HL-60 (cell line): ENCODE measurements around the gene CSNK2B.
"Not testable (repeated sequence)": the region's sequence is repeated elsewhere in the genome, so short reads cannot be mapped to it uniquely, and the experiment has no call there.

Experiments
- DNase-seq, 2 experiments: peaks; one replicate each; pipeline ENCODE4 v3.0.0-alpha.2; 2010 to 2020; ENCODE audit warnings: low read depth in 1 of 2, low spot score in 1 of 2
- H3K27ac ChIP-seq: fragments of 250-450 bp; sonication (Bioruptor Pico); replicated peaks from 2 replicates; pipeline ENCODE4 v1.5.1; 2020; ENCODE audit warnings: mild to moderate bottlenecking, moderate library complexity
- H3K27me3 ChIP-seq: fragments of 250-450 bp; sonication (Bioruptor Pico); 2 replicates; pipeline ENCODE4 v1.5.1; 2021; ENCODE audit warnings: mild to moderate bottlenecking, moderate library complexity; ENCODE audit not compliant: insufficient read depth, poor library complexity, severe bottlenecking
- H3K4me3 ChIP-seq: replicated peaks from 2 replicates; pipeline ENCODE4 v1.5.1; 2011; ENCODE audit warnings: mild to moderate bottlenecking, control low read depth, low read length; ENCODE audit not compliant: insufficient read depth
- GABPA ChIP-seq: IDR thresholded peaks from 2 replicates; pipeline ENCODE4 v1.6.1; 2012; ENCODE audit warnings: low read depth
- POLR2AphosphoS5 ChIP-seq: IDR thresholded peaks from 2 replicates; pipeline ENCODE4 v1.6.1; 2012; ENCODE audit warnings: low read depth
- SPI1 ChIP-seq: IDR thresholded peaks from 2 replicates; pipeline ENCODE4 v1.6.1; 2012; ENCODE audit warnings: low read depth, mild to moderate bottlenecking, borderline replicate concordance
- TF ChIP-seq, protein P1 (sequence below): IDR thresholded peaks from one replicate; pipeline ENCODE4 v1.5.1; 2011; ENCODE audit warnings: low read length, control low read depth, inconsistent platforms; ENCODE audit not compliant: insufficient read depth
- TF ChIP-seq, protein P2 (sequence below): IDR thresholded peaks from 2 replicates; pipeline ENCODE4 v1.6.1; 2012; ENCODE audit warnings: low read depth; ENCODE audit not compliant: insufficient replicate concordance

CSNK2B gene

DNA sequence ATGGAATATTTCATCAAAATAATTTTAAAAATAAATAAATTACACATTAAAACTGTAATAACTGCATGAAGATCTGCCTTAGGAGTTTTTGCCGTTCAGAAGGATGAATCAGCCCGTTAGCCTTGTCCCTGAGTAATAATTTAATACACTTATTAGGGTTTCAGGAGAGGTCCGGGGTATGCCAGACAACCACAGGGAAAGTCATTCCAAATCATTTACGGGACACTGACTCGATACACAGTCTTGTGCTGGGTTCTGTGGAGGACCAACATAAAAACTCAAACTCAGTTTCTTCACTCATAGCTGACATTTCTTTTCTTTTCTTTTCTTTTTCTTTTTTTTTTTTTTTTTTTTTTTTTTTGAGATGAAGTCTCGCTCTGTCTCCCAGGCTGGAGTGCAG lies 40.1 kb downstream of the CSNK2B start:
- no peak overlapping the region for H3K4me3 ChIP-seq
- no peak overlapping the region for H3K27ac ChIP-seq
- no peak for DNase-seq
- no peak for TF ChIP-seq POLR2AphosphoS5
- TF ChIP-seq, protein P1, sequence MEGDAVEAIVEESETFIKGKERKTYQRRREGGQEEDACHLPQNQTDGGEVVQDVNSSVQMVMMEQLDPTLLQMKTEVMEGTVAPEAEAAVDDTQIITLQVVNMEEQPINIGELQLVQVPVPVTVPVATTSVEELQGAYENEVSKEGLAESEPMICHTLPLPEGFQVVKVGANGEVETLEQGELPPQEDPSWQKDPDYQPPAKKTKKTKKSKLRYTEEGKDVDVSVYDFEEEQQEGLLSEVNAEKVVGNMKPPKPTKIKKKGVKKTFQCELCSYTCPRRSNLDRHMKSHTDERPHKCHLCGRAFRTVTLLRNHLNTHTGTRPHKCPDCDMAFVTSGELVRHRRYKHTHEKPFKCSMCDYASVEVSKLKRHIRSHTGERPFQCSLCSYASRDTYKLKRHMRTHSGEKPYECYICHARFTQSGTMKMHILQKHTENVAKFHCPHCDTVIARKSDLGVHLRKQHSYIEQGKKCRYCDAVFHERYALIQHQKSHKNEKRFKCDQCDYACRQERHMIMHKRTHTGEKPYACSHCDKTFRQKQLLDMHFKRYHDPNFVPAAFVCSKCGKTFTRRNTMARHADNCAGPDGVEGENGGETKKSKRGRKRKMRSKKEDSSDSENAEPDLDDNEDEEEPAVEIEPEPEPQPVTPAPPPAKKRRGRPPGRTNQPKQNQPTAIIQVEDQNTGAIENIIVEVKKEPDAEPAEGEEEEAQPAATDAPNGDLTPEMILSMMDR, result no peak
- H3K27me3 ChIP-seq, result no peaks in the 10 kb centered on the region

DNA sequence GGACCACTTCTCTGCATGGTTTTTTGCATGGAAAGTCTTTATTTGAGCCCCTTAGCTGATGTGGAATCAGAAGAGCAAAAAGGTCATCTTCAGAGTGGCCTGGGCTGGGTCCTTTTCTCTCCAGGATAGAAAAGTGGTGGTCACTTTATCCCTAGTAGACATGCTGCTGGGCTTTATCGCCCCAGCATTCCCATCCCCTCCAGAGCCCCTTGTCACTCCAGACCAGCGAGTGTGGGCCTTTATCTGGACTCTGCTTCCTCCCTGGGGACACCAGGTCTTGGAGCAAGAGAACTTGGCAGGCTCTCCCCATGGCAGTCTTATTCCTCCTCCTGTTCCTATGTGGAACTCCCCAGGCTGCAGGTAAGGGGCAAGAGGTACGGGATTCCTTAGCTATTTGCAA lies 40.7 kb downstream of the CSNK2B start, which contains the start of gene LY6G6F:
Gene LY6G6F, plus strand, starts transcription at position 268 of the 400 bp plus-strand sequence. Its CDS starts 41 bp downstream, at position 309.
- DNase-seq, result no peak
- H3K27ac ChIP-seq, result no peak within 1 kb of the TSS
- TF ChIP-seq, protein P2, sequence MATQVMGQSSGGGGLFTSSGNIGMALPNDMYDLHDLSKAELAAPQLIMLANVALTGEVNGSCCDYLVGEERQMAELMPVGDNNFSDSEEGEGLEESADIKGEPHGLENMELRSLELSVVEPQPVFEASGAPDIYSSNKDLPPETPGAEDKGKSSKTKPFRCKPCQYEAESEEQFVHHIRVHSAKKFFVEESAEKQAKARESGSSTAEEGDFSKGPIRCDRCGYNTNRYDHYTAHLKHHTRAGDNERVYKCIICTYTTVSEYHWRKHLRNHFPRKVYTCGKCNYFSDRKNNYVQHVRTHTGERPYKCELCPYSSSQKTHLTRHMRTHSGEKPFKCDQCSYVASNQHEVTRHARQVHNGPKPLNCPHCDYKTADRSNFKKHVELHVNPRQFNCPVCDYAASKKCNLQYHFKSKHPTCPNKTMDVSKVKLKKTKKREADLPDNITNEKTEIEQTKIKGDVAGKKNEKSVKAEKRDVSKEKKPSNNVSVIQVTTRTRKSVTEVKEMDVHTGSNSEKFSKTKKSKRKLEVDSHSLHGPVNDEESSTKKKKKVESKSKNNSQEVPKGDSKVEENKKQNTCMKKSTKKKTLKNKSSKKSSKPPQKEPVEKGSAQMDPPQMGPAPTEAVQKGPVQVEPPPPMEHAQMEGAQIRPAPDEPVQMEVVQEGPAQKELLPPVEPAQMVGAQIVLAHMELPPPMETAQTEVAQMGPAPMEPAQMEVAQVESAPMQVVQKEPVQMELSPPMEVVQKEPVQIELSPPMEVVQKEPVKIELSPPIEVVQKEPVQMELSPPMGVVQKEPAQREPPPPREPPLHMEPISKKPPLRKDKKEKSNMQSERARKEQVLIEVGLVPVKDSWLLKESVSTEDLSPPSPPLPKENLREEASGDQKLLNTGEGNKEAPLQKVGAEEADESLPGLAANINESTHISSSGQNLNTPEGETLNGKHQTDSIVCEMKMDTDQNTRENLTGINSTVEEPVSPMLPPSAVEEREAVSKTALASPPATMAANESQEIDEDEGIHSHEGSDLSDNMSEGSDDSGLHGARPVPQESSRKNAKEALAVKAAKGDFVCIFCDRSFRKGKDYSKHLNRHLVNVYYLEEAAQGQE, result no peak
- TF ChIP-seq, protein P1, result no peak
- TF ChIP-seq GABPA, result no peak
- TF ChIP-seq POLR2AphosphoS5, result no peak
- no peak for TF ChIP-seq SPI1
- no peak within 1 kb of the TSS for H3K4me3 ChIP-seq
- no peaks in the 10 kb centered on the region for H3K27me3 ChIP-seq

DNA sequence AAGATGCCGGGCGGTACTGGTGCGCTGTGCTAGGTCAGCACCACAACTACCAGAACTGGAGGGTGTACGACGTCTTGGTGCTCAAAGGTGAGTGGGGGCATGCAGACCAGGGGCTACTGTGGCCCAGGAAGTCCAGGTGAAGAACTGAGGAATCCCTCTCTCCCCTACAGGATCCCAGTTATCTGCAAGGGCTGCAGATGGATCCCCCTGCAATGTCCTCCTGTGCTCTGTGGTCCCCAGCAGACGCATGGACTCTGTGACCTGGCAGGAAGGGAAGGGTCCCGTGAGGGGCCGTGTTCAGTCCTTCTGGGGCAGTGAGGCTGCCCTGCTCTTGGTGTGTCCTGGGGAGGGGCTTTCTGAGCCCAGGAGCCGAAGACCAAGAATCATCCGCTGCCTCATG lies 41.8 kb downstream of the CSNK2B start:
- DNase-seq, result no peak
- TF ChIP-seq SPI1, result no peak
- TF ChIP-seq POLR2AphosphoS5, result no peak
- TF ChIP-seq, protein P2, result no peak
- TF ChIP-seq, protein P1, result no peak
- TF ChIP-seq GABPA, result no peak
- Histone ChIP-seq H3K27ac (no peak overlapping the region), H3K27me3 (no peaks in the 10 kb centered on the region), H3K4me3 (no peak overlapping the region)

DNA sequence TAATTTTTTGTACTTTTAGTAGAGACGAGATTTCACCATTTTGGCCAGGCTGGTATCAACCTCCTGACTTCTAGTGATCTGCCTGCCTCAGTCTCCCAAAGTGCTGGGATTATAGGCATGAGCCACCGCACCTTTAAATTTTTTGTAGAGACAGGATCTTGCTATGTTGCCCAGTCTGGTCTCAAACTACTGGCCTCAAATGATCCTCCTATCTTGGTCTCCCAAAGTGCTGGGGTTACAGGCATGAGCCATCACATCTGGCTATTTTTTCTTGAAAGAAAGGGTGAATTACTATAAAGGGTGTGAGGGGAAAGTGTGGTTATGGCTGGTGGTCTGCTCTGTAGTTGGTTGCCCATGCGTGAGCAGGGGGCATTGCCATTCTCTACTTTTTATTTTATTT lies 42.3 kb downstream of the CSNK2B start:
- H3K4me3 ChIP-seq, result no peak overlapping the region
- TF ChIP-seq GABPA (no peak), SPI1 (no peak)
- TF ChIP-seq, protein P2, result no peak
- no peak overlapping the region for H3K27ac ChIP-seq
- H3K27me3 ChIP-seq, result no peaks in the 10 kb centered on the region
- DNase-seq, result no peak

DNA sequence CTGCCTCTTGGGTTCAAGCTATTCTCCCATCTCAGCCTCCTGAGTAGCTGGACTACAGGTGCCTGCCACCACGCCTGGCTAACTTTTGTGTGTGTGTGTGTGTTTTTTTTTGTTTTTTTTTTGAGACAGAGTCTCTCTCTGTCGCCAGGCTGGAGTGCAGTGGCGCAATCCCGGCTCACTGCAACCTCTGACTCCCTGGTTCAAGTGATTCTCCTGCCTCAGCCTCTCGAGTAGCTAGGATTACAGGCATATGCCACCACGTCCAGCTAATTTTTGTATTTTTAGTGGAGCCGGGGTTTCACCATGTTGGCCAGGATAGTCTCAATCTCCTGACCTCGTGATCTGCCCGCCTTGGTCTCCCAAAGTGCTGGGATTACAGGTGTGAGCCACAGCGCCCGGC lies 43.3 kb downstream of the CSNK2B start:
- not testable (repeated sequence) for H3K27me3 ChIP-seq, H3K27ac ChIP-seq, DNase-seq, H3K4me3 ChIP-seq
